NB4 (cell line): Measurements from ENCODE around the gene LMNTD2.

Source experiments
- CTCF ChIP-seq: IDR thresholded peaks from one replicate; pipeline ENCODE4 v1.5.1; 2012; ENCODE audit warnings: low read depth, low read length
- MAX ChIP-seq: IDR thresholded peaks from 2 replicates; pipeline ENCODE4 v1.6.1; 2011; ENCODE audit warnings: low read depth, low read length
- POLR2A ChIP-seq: IDR thresholded peaks from 2 replicates; pipeline ENCODE4 v1.6.1; 2011; ENCODE audit warnings: mild to moderate bottlenecking; ENCODE audit not compliant: insufficient read length; ENCODE audit errors: extremely low read depth

- TF ChIP-seq CTCF (no peak), MAX (no peak), POLR2A (no peak)
Observed at GRCh38 chr11:598005-598680, 37.6 kb upstream of the LMNTD2 start.
